ENCODE data around the gene HINT1.
"Not testable (repeated sequence)": the region's sequence is repeated elsewhere in the genome, so short reads cannot be mapped to it uniquely, and the experiment has no call there.

The HINT1 gene

GRCh38 chr5:131170540-131171275 lies 5.7 kb upstream of the HINT1 start, which contains the start of gene LYRM7:
Gene LYRM7, plus strand, starts transcription at chr5:131170944. Its CDS starts 77 bp downstream, at chr5:131171021.
- peak; percentile 91 for DNase-seq

- no peak for DNase-seq
Observed at GRCh38 chr5:131169810-131170539, 4.9 kb upstream of the HINT1 start.

- DNase-seq = no peak
Observed at GRCh38 chr5:131167615-131168014, 2.6 kb upstream of the HINT1 start.

- peak; percentile 75 for DNase-seq
Observed at GRCh38 chr5:131164191-131165118, 601 bp downstream of the HINT1 start.

GRCh38 chr5:131163276-131164119 lies 1.6 kb downstream of the HINT1 start:
- no peak for DNase-seq

GRCh38 chr5:131160134-131160533 lies 4.9 kb downstream of the HINT1 start:
- DNase-seq = no peak

GRCh38 chr5:131156957-131157356 lies 8.1 kb downstream of the HINT1 start:
- DNase-seq = no peak

GRCh38 chr5:131156385-131156784 lies 8.7 kb downstream of the HINT1 start:
- no peak for DNase-seq

- no peak for DNase-seq
Observed at GRCh38 chr5:131151216-131151615, 13.8 kb downstream of the HINT1 start.

GRCh38 chr5:131150408-131150807 lies 14.6 kb downstream of the HINT1 start:
- DNase-seq = no peak

- no peak for DNase-seq
Observed at GRCh38 chr5:131148835-131149234, 16.2 kb downstream of the HINT1 start.

GRCh38 chr5:131147258-131147657 lies 17.8 kb downstream of the HINT1 start:
- no peak for DNase-seq

GRCh38 chr5:131142970-131143617 lies 22.0 kb downstream of the HINT1 start:
- DNase-seq = no peak

- no peak for DNase-seq
Observed at GRCh38 chr5:131139321-131139720, 25.7 kb downstream of the HINT1 start.

GRCh38 chr5:131138406-131138805 lies 26.6 kb downstream of the HINT1 start:
- DNase-seq = not testable (repeated sequence)

- not testable (repeated sequence) for DNase-seq
Observed at GRCh38 chr5:131133091-131133490, 32.0 kb downstream of the HINT1 start.

- no peak for DNase-seq
Observed at GRCh38 chr5:131129306-131129705, 35.8 kb downstream of the HINT1 start.

- DNase-seq = not testable (repeated sequence)
Observed at GRCh38 chr5:131127244-131127643, 37.8 kb downstream of the HINT1 start.

GRCh38 chr5:131114754-131115153 lies 50.3 kb downstream of the HINT1 start:
- no peak for DNase-seq

- no peak for DNase-seq
Observed at GRCh38 chr5:131112424-131112823, 52.6 kb downstream of the HINT1 start.

- no peak for DNase-seq
Observed at GRCh38 chr5:131110256-131110594, 54.8 kb downstream of the HINT1 start.
